Tibial artery (tissue), 4 donors: Measurements from ENCODE around the gene SYNE1.

ENCODE experiments used
- DNase-seq, 2 donors: peaks; one replicate each; pipeline ENCODE4 v3.0.0-alpha.2; 2019
- H3K27ac ChIP-seq, 2 donors: fragments of 200-600 bp; sonication (generic) in 1 of 2; 1 replicate in 1 of 2; 2 replicates in 1 of 2; pipeline ENCODE4 v1.5.1; 2018 to 2019; ENCODE audit warnings: mild to moderate bottlenecking in 1 of 2
- H3K27me3 ChIP-seq, 2 donors: fragments of 200-600 bp; sonication (generic) in 1 of 2; one replicate each; pipeline versions ENCODE4 v1.5.1 to v1.6.0; 2016 to 2019
- H3K36me3 ChIP-seq, 3 donors: fragments of 200-600 bp; sonication (generic) in 2 of 3; one replicate each; pipeline ENCODE4 v1.5.1; 2016 to 2019; ENCODE audit warnings: mild to moderate bottlenecking in 2 of 3
- H3K4me1 ChIP-seq, 4 donors: fragments of 200-600 bp; sonication (generic) in 2 of 4; 1 replicate in 3 of 4; 2 replicates in 1 of 4; pipeline ENCODE4 v1.5.1; 2016 to 2019
- H3K4me3 ChIP-seq, 2 donors: fragments of 200-600 bp; sonication (generic) in 1 of 2; 1 replicate in 1 of 2; 2 replicates in 1 of 2; pipeline ENCODE4 v1.5.1; 2018 to 2019; ENCODE audit warnings: mild to moderate bottlenecking in 2 of 2
- H3K9me3 ChIP-seq, 3 donors: fragments of 200-600 bp; sonication (generic) in 1 of 3; one replicate each; pipeline ENCODE4 v1.5.1; 2016 to 2019
- CTCF ChIP-seq, 2 experiments: fragments of 200-600 bp in 1 of 2; fragments of 450-650 bp in 1 of 2; IDR thresholded peaks; one replicate each; pipeline ENCODE4 v1.5.1; 2017 to 2019; ENCODE audit warnings: antibody characterized with exemption in 2 of 2, mild to moderate bottlenecking in 1 of 2, moderate library complexity in 1 of 2
- intact Hi-C: fragments of 100-400 bp; cut with DNase I; formaldehyde crosslinking; loops from one replicate; pipeline ENCODE4 v1.15.0; 2023; ENCODE audit warnings: low total_unique reads

SYNE1 gene

GRCh38 chr6:152136449-152136825 lies 500.7 kb downstream of the SYNE1 start:
- H3K27me3 ChIP-seq: no peaks in the 10 kb centered on the region
- H3K4me1 ChIP-seq: no peaks in the 10 kb centered on the region
- peaks cover 91 to 96% (median 93%) of the 10 kb centered on the region in 3 donors for H3K36me3 ChIP-seq
- no peak overlapping the region for H3K27ac ChIP-seq
- no peak for TF ChIP-seq CTCF (IDR thresholded peaks at IDR 0.05)
- no peak overlapping the region for H3K4me3 ChIP-seq
- intact Hi-C loops: no loop called here
- DNase-seq: no peak
- H3K9me3 ChIP-seq: no peaks in the 10 kb centered on the region

- no peaks in the 10 kb centered on the region for H3K9me3 ChIP-seq
- H3K27me3 ChIP-seq: no peaks in the 10 kb centered on the region
- TF ChIP-seq CTCF (IDR thresholded peaks at IDR 0.05): no peak
- H3K4me3 ChIP-seq: no peak overlapping the region
- H3K4me1 ChIP-seq: no peaks in the 10 kb centered on the region
- peaks cover 88 to 93% (median 90%) of the 10 kb centered on the region in 3 donors for H3K36me3 ChIP-seq
- no peak for DNase-seq
- no peak overlapping the region for H3K27ac ChIP-seq
- intact Hi-C loops: no loop called here
Measured at GRCh38 chr6:152135755-152136448, 501.3 kb downstream of the SYNE1 start.

- no peak for DNase-seq
- TF ChIP-seq CTCF (IDR thresholded peaks at IDR 0.05): no peak
- Histone ChIP-seq H3K4me3 (peak overlapping the region; percentile 25 to 40), H3K36me3 (peaks cover 46 to 53% (median 46%) of the 10 kb centered on the region in 3 donors), H3K4me1 (peaks cover 0 to 41% (median 17%) of the 10 kb centered on the region in 4 donors), H3K27me3 (no peaks in the 10 kb centered on the region), H3K27ac (peak overlapping the region; percentile 62 to 72), H3K9me3 (no peaks in the 10 kb centered on the region)
- intact Hi-C loops: no loop called here
Measured at GRCh38 chr6:152130441-152130840, 506.7 kb downstream of the SYNE1 start.

GRCh38 chr6:152129691-152130151 lies 507.4 kb downstream of the SYNE1 start:
- TF ChIP-seq CTCF (IDR thresholded peaks at IDR 0.05): no peak
- Histone ChIP-seq H3K9me3 (no peaks in the 10 kb centered on the region), H3K27ac (peak overlapping the region; percentile 62 to 72), H3K36me3 (peaks cover 39 to 46% (median 39%) of the 10 kb centered on the region in 3 donors), H3K4me3 (peak overlapping the region; percentile 25 to 40), H3K4me1 (peaks cover 0 to 41% (median 17%) of the 10 kb centered on the region in 4 donors), H3K27me3 (no peaks in the 10 kb centered on the region)
- intact Hi-C loops: no loop called here
- DNase-seq: no peak

- H3K4me3 ChIP-seq: no peak overlapping the region
- TF ChIP-seq CTCF (IDR thresholded peaks at IDR 0.05): no peak
- no peaks in the 10 kb centered on the region for H3K27me3 ChIP-seq
- peaks cover 19 to 25% (median 23%) of the 10 kb centered on the region in 3 donors for H3K36me3 ChIP-seq
- intact Hi-C loops: no loop called here
- peak overlapping the region in 1 of 2 donors; percentile 1 for H3K27ac ChIP-seq
- H3K9me3 ChIP-seq: no peaks in the 10 kb centered on the region
- peaks cover 0 to 54% (median 21%) of the 10 kb centered on the region in 4 donors for H3K4me1 ChIP-seq
- DNase-seq: no peak
Measured at GRCh38 chr6:152127432-152128165, 509.6 kb downstream of the SYNE1 start.
